Measurements from ENCODE around the gene FIBCD1.
"Not testable (repeated sequence)": the region's sequence is repeated elsewhere in the genome, so short reads cannot be mapped to it uniquely, and the experiment has no call there.

Gene FIBCD1

GRCh38 chr9:130975156-130975555, 36.1 kb upstream of the FIBCD1 start:
- H3K4me3 ChIP-seq (ENCODE audit: low read depth, low read length), result no peak overlapping the region

GRCh38 chr9:130974697-130975096, 35.6 kb upstream of the FIBCD1 start:
- no peak for DNase-seq (ENCODE audit: low read depth)
- no peak overlapping the region for H3K4me3 ChIP-seq (ENCODE audit: low read depth, low read length)

More at GRCh38 chr9:130975156-130975555, 36.1 kb upstream of the FIBCD1 start:
- DNase-seq (ENCODE audit: low read depth), result no peak

- no peak for DNase-seq (ENCODE audit: low read depth)
Measured at GRCh38 chr9:130973686-130974281, 34.7 kb upstream of the FIBCD1 start.

GRCh38 chr9:130972957-130973685, 34.1 kb upstream of the FIBCD1 start:
- H3K4me3 ChIP-seq (ENCODE audit: low read depth, low read length), result no peak overlapping the region
- DNase-seq (ENCODE audit: low read depth), result no peak

More at GRCh38 chr9:130973686-130974281, 34.7 kb upstream of the FIBCD1 start:
- H3K4me3 ChIP-seq (ENCODE audit: low read depth, low read length), result no peak overlapping the region

- no peak overlapping the region for H3K4me3 ChIP-seq (ENCODE audit: low read depth, low read length)
- DNase-seq (ENCODE audit: low read depth), result no peak
Measured at GRCh38 chr9:130972277-130972956, 33.4 kb upstream of the FIBCD1 start.

- no peak overlapping the region for H3K4me3 ChIP-seq (ENCODE audit: low read depth, low read length)
- DNase-seq (ENCODE audit: low read depth), result no peak
Measured at GRCh38 chr9:130971294-130971849, 32.3 kb upstream of the FIBCD1 start.

GRCh38 chr9:130970855-130971254, 31.8 kb upstream of the FIBCD1 start:
- H3K4me3 ChIP-seq (ENCODE audit: low read depth, low read length), result no peak overlapping the region
- DNase-seq (ENCODE audit: low read depth), result no peak

GRCh38 chr9:130970052-130970451, 31.0 kb upstream of the FIBCD1 start:
- DNase-seq (ENCODE audit: low read depth), result no peak

GRCh38 chr9:130965680-130966079, 26.6 kb upstream of the FIBCD1 start:
- no peak overlapping the region for H3K4me3 ChIP-seq (ENCODE audit: low read depth, low read length)
- DNase-seq (ENCODE audit: low read depth), result no peak

More at GRCh38 chr9:130970052-130970451, 31.0 kb upstream of the FIBCD1 start:
- H3K4me3 ChIP-seq (ENCODE audit: low read depth, low read length), result no peak overlapping the region

GRCh38 chr9:130963916-130964315, 24.9 kb upstream of the FIBCD1 start:
- DNase-seq (ENCODE audit: low read depth), result no peak
- no peak overlapping the region for H3K4me3 ChIP-seq (ENCODE audit: low read depth, low read length)

GRCh38 chr9:130963337-130963908, 24.4 kb upstream of the FIBCD1 start:
- DNase-seq (ENCODE audit: low read depth), result no peak
- H3K4me3 ChIP-seq (ENCODE audit: low read depth, low read length), result no peak overlapping the region

- DNase-seq (ENCODE audit: low read depth), result peak; percentile 82
- H3K4me3 ChIP-seq (ENCODE audit: low read depth, low read length), result no peak overlapping the region
Measured at GRCh38 chr9:130962418-130963316, 23.6 kb upstream of the FIBCD1 start.

GRCh38 chr9:130961511-130962300, 22.7 kb upstream of the FIBCD1 start:
- H3K4me3 ChIP-seq (ENCODE audit: low read depth, low read length), result no peak overlapping the region
- DNase-seq (ENCODE audit: low read depth), result no peak

GRCh38 chr9:130960522-130961378, 21.7 kb upstream of the FIBCD1 start:
- no peak for DNase-seq (ENCODE audit: low read depth)
- no peak overlapping the region for H3K4me3 ChIP-seq (ENCODE audit: low read depth, low read length)

GRCh38 chr9:130959809-130960334, 20.8 kb upstream of the FIBCD1 start:
- no peak overlapping the region for H3K4me3 ChIP-seq (ENCODE audit: low read depth, low read length)
- no peak for DNase-seq (ENCODE audit: low read depth)

GRCh38 chr9:130958564-130958963, 19.5 kb upstream of the FIBCD1 start:
- not testable (repeated sequence) for H3K4me3 ChIP-seq (ENCODE audit: low read depth, low read length); DNase-seq (ENCODE audit: low read depth)

Measured in skeletal muscle cell (primary cell).